Activated naive CD4-positive, alpha-beta T cell treated with anti-CD3 and anti-CD28 coated beads, Interleukin-2, amount 10 ng/mL, durations not matched to agents 7 days and 5 days (primary cell): ENCODE results near the gene CYP4A22.
"Not testable (repeated sequence)": the region's sequence is repeated elsewhere in the genome, so short reads cannot be mapped to it uniquely, and the experiment has no call there.

Experiments
- CTCF ChIA-PET: fragments of 350-600 bp; sonication (Branson Sonifier 250); formaldehyde crosslinking; loops from one replicate; lab custom pipeline; 2021; ENCODE audit warnings: antibody characterized with exemption; lab: Charles Lee
- DNase-seq: peaks from one replicate; pipeline ENCODE4 v3.0.0-alpha.2; 2020
- H3K27ac Mint-ChIP-seq: one replicate; pipeline ENCODE4 v1.8.0; 2021; ENCODE audit warnings: mild to moderate bottlenecking, moderate library complexity, mixed read lengths
- H3K27me3 Mint-ChIP-seq: one replicate; pipeline ENCODE4 v1.8.0; 2021; ENCODE audit warnings: mild to moderate bottlenecking, mixed read lengths
- H3K36me3 Mint-ChIP-seq: one replicate; pipeline ENCODE4 v1.8.0; 2021; ENCODE audit warnings: mixed read lengths
- H3K4me1 Mint-ChIP-seq: one replicate; pipeline ENCODE4 v1.8.0; 2021; ENCODE audit warnings: mixed read lengths
- H3K4me3 Mint-ChIP-seq: one replicate; pipeline ENCODE4 v1.8.0; 2021; ENCODE audit warnings: mild to moderate bottlenecking, moderate library complexity, mixed read lengths
- H3K9me3 Mint-ChIP-seq: one replicate; pipeline ENCODE4 v1.8.0; 2021; ENCODE audit warnings: mixed read lengths

Gene CYP4A22

DNA sequence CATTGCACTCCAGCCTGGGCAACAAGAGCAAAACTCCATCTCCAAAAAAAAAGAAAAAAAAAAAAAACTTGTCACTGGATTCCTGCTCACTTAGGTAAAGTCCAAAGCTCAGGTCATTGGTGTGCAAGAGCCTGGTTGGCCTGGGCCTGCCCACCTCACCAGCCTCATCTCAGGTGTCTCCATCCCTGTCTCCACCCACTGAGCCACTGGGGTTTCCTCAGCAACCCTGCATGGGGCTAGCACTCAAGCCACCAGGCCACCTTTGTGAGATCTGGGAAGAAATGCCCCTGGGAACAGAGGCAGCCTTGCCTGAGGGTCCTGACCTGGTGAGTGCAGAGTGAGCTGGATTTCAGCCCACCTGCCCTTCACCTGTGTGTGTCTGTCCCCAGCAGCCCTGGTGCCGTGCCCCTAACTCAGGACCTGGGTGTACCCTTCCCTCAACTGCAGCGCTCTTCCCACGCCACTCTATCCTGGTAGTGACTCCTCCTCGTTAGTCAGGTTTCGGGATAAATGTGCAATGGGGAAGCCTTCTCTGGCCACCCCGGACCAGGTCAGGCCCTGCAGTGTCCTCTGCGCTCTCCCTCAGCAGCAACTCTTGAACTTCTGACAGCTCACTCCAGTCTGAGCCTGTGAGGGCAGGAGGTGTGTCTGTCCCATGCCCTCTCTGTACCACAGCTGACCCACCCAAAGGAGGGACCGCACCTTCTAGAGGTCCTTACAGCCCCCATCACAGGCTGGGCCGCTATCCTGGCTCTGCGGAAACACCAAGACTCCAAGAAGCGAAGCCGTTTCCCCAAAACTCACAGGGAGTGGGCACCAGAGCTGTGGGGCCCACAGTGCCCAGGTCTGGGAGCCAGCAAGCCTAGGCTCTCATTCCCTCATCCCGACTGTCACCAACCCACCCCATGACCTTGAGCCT is 49.3 kb downstream of the CYP4A22 start:
- CTCF ChIA-PET = interaction anchor here (1.7 to 9.0 kb wide), 2 partner anchors 5 to 11 kb away, joined by 6 to 102 read pairs; no protein-coding TSS in a partner anchor
- no peaks in the 10 kb centered on the region for H3K4me1 Mint-ChIP-seq
- no peak overlapping the region for H3K4me3 Mint-ChIP-seq
- H3K27me3 Mint-ChIP-seq = peaks cover 35% of the 10 kb centered on the region
- H3K9me3 Mint-ChIP-seq = no peaks in the 10 kb centered on the region
- H3K27ac Mint-ChIP-seq = no peak overlapping the region
- no peak for DNase-seq
- no peaks in the 10 kb centered on the region for H3K36me3 Mint-ChIP-seq

DNA sequence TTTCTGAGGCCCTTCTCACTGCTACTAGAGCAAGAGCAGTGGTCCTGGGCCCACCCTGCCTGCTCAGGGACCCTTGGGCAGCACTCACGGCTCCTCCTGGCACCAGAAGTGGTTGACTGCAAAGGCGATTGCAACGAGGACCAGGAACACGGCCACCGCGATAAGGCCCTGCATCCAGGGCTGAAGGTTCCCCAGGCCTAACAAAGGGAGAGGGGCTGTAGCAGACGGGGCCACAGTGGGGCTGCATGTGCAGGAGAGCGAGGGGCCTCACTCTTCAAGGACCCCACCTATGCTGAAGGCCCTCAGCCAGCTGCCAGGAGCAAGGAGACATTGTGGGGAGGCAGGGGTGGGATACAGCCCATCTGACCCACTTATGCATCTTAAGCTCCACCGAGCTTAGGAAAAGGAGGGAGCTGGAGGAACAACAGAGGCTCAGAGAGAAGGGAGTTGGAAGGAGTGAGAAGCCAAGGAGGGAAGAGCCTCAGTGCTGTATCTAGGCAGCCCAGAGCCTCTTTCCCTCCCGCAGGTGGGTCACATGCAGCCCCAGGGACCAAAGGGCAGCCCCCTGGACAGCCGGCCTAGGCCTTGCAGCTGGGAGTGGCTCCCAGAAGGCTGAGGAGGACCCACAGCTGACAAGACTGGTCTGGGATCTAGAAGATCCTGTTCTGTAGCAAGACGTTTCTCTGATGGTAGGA is 50.1 kb downstream of the CYP4A22 start:
- no peak for DNase-seq
- Mint-ChIP-seq H3K4me3 (no peak overlapping the region), H3K4me1 (no peaks in the 10 kb centered on the region), H3K27ac (no peak overlapping the region), H3K9me3 (no peaks in the 10 kb centered on the region), H3K27me3 (peaks cover 33% of the 10 kb centered on the region), H3K36me3 (no peaks in the 10 kb centered on the region)
- CTCF ChIA-PET = interaction anchor here (0.8 to 9.0 kb wide), 3 partner anchors 6 to 12 kb away, joined by 3 to 102 read pairs (median 6); no protein-coding TSS in a partner anchor

DNA sequence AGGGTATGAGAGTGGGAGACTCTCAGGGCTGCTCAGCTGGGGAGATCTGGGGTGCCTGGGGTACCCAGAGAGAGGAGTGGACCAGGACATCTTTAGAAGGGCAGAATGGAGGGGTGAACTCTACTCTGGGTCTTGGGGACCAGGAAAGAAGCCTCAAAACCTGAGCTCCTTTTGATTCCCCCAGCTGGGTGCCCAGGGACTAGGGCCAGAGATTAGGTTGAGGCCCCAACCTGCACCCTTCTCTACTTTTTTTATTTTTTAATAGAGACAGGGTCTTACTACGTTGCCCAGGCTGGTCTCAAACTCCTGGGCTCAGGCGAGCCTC is 50.6 kb downstream of the CYP4A22 start:
- Mint-ChIP-seq H3K36me3 (no peaks in the 10 kb centered on the region), H3K4me1 (no peaks in the 10 kb centered on the region), H3K27ac (no peak overlapping the region), H3K27me3 (peaks cover 31% of the 10 kb centered on the region), H3K4me3 (no peak overlapping the region), H3K9me3 (no peaks in the 10 kb centered on the region)
- CTCF ChIA-PET = interaction anchor here (0.8 to 9.0 kb wide), 3 partner anchors 7 to 12 kb away, joined by 3 to 102 read pairs (median 6); no protein-coding TSS in a partner anchor
- DNase-seq = no peak

DNA sequence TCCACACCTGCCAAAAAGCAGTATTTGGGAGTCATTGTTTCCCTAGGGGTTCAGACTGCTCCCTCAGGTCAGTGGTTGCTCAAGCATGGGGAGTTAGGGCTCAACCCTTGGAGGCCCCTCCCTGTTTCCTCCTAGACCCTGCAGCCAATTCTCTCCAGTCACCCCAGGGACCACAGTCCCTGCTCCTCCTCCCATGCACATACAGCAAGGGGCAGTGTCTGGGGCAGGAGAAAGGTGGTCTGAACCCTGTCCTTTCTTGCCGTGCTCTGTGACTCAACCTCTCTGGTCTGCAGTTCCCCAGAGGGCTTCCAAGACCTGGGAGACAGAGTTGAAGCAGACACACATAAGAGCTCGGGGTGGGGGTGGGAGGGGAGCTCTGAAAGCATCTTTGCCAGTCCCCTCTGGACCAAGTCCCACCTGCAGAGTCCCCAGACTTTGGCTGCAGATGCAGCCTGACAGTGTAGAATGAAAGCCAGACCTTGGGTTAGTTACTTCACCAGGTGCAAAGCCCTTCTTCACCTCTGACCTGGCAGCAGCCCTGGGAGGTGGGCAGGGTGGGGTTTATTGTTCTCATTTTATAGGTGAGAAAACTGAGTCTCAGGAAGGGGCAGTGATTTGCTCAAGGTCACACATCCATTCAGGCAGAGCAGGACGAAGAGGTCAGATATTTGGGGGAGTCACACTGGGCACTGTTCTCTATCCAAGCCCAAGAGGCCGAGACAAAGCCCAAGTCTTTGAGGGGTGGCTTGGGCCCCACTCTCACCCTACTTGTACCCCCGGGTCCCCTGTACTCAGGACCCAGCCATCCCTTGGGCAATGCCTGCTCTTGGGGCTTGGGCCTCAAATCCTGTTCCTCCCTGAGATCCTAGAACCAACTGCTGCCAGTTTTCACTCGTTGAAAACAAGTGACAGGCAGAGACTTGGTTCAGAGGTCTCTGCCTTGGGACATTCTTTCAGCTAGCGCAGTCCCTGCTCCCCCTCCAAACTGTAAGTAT is 51.8 kb downstream of the CYP4A22 start:
- no peaks in the 10 kb centered on the region for H3K4me1 Mint-ChIP-seq
- H3K36me3 Mint-ChIP-seq = no peaks in the 10 kb centered on the region
- H3K4me3 Mint-ChIP-seq = no peak overlapping the region
- no peaks in the 10 kb centered on the region for H3K9me3 Mint-ChIP-seq
- DNase-seq = no peak
- H3K27ac Mint-ChIP-seq = no peak overlapping the region
- CTCF ChIA-PET = interaction anchor here (1.3 to 9.0 kb wide), 3 partner anchors 8 to 245 kb away, joined by 4 to 102 read pairs (median 63); no protein-coding TSS in a partner anchor
- peaks cover 28% of the 10 kb centered on the region for H3K27me3 Mint-ChIP-seq

DNA sequence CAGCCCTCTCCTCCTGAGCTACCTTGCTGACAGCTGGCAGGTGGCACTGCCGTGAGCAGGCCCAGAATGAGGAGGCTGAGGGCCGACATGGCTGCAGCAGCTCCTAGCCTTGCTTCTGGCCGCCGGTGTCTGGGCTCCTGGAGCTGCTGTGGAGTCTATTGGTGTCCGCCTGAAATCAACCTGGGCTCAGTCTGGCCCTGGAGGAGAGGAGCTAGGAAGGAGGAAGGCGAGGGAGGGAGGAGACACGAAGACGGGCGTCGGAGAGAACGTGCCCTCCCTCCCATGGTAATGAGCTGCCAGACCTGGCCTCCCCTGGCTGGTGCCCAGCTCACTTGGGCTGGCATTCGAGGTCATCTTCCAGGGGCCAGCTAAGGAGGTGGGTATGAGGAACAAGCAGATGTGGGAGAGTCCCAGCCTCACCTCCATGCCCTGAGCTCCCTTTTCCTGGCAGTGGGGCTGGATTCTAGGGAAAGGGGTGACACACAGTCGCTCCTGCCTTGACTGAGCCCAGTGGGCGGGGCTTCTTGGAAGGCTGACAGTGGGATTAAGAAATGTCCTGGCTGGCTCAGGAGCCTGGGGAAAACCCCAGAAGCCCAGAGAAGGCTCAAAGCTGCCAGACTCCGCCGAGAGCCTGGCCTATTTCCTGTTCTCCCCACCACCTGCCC is 52.7 kb downstream of the CYP4A22 start, which contains the start of gene PDZK1IP1:
TSS of gene PDZK1IP1 (minus strand) at position 193 of the 665 bp plus-strand sequence. CDS start at position 89, 104 bp downstream.
- CTCF ChIA-PET = interaction anchor here (0.7 to 9.0 kb wide), 5 partner anchors 9 to 244 kb away, joined by 3 to 102 read pairs (median 4); no protein-coding TSS in a partner anchor
- H3K9me3 Mint-ChIP-seq = no peaks in the 10 kb centered on the region
- no peaks in the 10 kb centered on the region for H3K36me3 Mint-ChIP-seq
- no peak for DNase-seq
- H3K4me3 Mint-ChIP-seq = no peak within 1 kb of the TSS
- H3K27ac Mint-ChIP-seq = no peak within 1 kb of the TSS
- H3K4me1 Mint-ChIP-seq = no peaks in the 10 kb centered on the region
- H3K27me3 Mint-ChIP-seq = peaks cover 32% of the 10 kb centered on the region

DNA sequence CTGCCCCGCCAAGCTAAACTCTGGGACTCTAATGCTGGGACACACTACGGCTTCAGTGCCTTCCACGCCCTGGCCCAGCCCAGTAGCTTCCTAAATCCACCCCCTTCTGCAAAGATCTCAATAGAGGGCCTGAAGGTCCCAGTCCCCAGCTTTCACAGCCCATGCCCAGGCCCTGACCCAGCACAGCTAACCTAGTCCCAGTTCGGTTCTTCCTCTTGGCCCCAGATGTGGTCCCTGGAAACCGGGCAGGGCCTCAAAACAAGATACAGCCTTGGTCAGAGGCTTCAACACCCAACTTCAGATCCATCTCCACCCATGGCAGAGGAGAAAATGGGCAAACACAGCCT is 53.2 kb downstream of the CYP4A22 start:
- Mint-ChIP-seq H3K4me3 (no peak overlapping the region), H3K9me3 (no peaks in the 10 kb centered on the region), H3K27me3 (peaks cover 32% of the 10 kb centered on the region), H3K4me1 (no peaks in the 10 kb centered on the region), H3K27ac (no peak overlapping the region), H3K36me3 (no peaks in the 10 kb centered on the region)
- CTCF ChIA-PET = interaction anchor here (0.6 to 9.0 kb wide), 7 partner anchors 9 to 244 kb away, joined by 3 to 102 read pairs (median 4); no protein-coding TSS in a partner anchor
- no peak for DNase-seq

DNA sequence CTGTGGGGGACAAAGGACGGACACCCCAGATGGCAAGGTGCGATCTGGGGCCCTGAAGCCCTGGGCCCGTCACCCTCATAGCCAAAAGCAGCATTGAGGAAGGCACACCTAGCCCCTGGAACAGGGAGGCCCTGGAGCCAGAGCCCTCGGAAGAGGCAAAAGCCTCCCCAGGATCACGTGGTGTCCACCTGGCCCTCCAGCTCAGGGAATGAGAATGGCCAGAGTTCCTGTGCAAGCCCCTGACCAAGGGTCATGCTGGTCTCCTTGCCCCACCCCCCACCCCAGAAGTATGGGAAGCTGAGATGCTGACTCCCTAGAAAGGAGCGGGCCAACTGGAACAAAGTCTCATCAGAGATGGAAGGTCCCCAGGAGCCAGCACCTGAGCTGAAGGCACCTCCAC is 53.6 kb downstream of the CYP4A22 start:
- DNase-seq = no peak

DNA sequence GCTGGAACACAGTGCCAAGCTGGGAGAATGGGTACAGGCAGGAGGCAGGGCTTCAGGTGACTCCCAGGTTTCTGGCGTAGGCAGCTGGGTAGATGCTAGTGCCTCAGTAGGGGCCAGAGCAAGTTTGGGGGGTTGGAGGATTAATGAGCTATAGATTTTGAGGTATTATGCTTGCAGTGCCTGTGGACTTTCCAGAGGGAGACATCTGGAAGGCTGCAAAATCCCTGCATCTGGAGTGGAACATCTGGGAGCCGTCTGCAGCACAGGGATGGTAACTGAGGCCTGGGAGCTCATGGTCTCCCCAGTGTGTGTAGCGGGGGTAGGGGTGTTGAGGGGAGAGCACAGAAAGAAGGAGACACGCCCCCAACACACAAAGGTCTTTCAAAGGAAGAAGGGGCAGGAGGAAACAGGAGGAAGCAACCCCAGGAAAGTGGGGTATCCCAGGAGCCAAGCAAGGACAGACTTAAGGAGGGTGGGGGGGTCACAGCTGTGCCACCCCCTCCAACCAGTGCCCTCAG is 54.8 kb downstream of the CYP4A22 start:
- no peaks in the 10 kb centered on the region for H3K4me1 Mint-ChIP-seq
- H3K4me3 Mint-ChIP-seq = no peak overlapping the region
- peak overlapping the region; percentile 50 for H3K27ac Mint-ChIP-seq
- H3K27me3 Mint-ChIP-seq = peaks cover 33% of the 10 kb centered on the region
- no peak for DNase-seq
- no peaks in the 10 kb centered on the region for H3K9me3 Mint-ChIP-seq
- no peaks in the 10 kb centered on the region for H3K36me3 Mint-ChIP-seq
- CTCF ChIA-PET = interaction anchor here (1.5 to 9.0 kb wide), 10 partner anchors 8 to 518 kb away, joined by 3 to 102 read pairs (median 5); no protein-coding TSS in a partner anchor

More for the DNA sequence above, 53.6 kb downstream of the CYP4A22 start:
- Mint-ChIP-seq H3K36me3 (no peaks in the 10 kb centered on the region), H3K27me3 (peaks cover 32% of the 10 kb centered on the region), H3K4me3 (no peak overlapping the region), H3K9me3 (no peaks in the 10 kb centered on the region), H3K27ac (no peak overlapping the region), H3K4me1 (no peaks in the 10 kb centered on the region)
- CTCF ChIA-PET = interaction anchor here (0.6 to 9.0 kb wide), 7 partner anchors 10 to 1028 kb away, joined by 3 to 102 read pairs (median 4); no protein-coding TSS in a partner anchor

DNA sequence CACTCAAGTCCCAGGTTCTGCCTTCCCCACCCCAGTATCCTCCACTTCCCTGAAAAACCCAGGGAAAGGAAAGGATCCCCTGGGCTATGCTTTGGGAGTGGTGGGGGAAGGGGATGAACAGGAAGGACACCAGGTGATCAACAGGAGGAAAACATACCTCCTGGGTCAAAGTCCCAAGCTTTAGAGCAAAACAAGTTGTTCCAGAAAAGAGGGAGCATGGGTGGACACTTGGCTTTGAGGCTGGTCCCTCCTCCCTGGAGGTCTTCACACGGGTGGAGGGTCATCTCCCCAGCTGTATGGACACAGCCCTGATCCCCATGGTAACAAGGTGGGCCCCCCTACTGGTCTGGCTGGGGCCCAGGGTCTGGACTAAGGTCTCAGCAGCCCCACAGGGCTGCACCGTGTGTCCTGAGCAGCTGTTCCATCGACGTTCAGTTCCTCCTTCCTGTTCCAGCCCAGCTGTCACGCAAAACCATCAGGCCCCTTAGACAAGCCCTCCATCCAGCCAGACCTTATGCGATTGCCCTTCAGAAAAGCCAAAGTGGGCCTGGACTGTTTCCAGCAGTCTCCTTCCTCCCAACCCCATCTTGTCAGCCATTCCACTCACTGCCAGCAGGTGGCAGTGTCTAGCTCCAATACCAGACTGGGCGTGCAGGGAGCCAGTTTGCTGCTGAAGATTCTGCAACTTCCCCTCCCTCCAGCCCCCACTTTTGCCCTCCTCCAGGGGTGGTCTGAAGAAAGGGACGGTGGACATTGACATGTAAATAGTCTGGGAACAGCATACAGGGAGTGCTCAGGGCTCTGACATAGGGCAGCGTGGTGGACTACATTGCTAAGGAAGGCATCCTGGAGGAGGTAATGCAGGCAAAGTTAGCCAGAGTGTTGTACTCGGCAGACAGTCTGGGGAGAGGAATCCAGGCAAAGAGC is 55.5 kb downstream of the CYP4A22 start:
- H3K27ac Mint-ChIP-seq = no peak overlapping the region
- H3K4me3 Mint-ChIP-seq = no peak overlapping the region
- no peaks in the 10 kb centered on the region for H3K4me1 Mint-ChIP-seq
- no peaks in the 10 kb centered on the region for H3K9me3 Mint-ChIP-seq
- peak; percentile 78 for DNase-seq
- H3K36me3 Mint-ChIP-seq = no peaks in the 10 kb centered on the region
- H3K27me3 Mint-ChIP-seq = peaks cover 30% of the 10 kb centered on the region
- CTCF ChIA-PET = interaction anchor here (0.7 to 9.0 kb wide), 18 partner anchors 8 to 666 kb away, joined by 3 to 102 read pairs (median 5); no protein-coding TSS in a partner anchor

DNA sequence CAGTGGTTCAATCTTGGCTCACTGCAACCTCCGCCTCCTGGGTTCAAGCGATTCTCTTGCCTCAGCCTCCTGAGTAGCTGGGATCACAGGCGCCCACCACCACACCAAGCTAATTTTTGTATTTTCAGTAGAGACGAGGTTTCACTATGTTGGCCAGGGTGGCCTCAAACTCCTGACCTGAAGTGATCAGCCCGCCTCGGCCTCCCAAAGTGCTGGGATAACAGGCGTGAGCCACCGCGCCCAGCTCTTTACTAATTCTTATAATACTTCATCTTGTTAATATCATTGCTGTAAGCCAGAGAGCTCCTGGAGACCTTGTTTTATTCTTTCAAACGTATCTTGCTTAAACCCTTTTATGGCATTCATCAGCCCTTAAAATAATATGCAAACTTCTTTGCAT is 56.3 kb downstream of the CYP4A22 start:
- not testable (repeated sequence) for H3K4me1 Mint-ChIP-seq, H3K4me3 Mint-ChIP-seq, H3K27ac Mint-ChIP-seq, H3K36me3 Mint-ChIP-seq, DNase-seq, H3K9me3 Mint-ChIP-seq
- CTCF ChIA-PET = interaction anchor here (0.7 to 9.0 kb wide), 17 partner anchors 9 to 667 kb away, joined by 3 to 102 read pairs (median 5); no protein-coding TSS in a partner anchor
- peaks cover 28% of the 10 kb centered on the region for H3K27me3 Mint-ChIP-seq

DNA sequence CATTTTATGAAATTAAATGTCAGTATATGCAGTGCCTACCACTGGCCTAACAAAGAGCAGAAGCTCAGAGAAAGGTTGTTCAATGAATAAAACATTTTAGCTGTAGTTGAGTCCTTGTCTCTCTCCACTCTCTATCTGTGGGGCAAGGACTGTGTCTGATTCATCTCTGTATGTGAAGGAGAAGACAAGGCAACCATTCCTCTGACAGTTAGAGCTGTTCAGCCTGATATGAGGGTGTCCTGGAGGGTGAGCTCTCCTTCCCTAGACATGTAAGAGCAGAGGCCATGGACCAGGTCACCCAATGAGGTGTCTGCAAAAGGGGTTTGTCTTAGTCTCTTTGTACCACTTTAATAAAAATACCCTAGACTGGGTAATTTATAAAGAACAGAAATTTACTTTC is 57.1 kb downstream of the CYP4A22 start:
- CTCF ChIA-PET = interaction anchor here (1.0 to 9.0 kb wide), 7 partner anchors 8 to 241 kb away, joined by 3 to 102 read pairs (median 7); no protein-coding TSS in a partner anchor
- H3K4me1 Mint-ChIP-seq = no peaks in the 10 kb centered on the region
- no peaks in the 10 kb centered on the region for H3K9me3 Mint-ChIP-seq
- no peaks in the 10 kb centered on the region for H3K36me3 Mint-ChIP-seq
- peaks cover 36% of the 10 kb centered on the region for H3K27me3 Mint-ChIP-seq
- H3K4me3 Mint-ChIP-seq = no peak overlapping the region
- DNase-seq = no peak
- no peak overlapping the region for H3K27ac Mint-ChIP-seq
